ENCODE results near the gene NDUFS7.

NDUFS7 gene

GRCh38 chr19:1384478-1385110 lies 887 bp downstream of the NDUFS7 start:
- DNase-seq (ENCODE audit: low read depth) = no peak

- no peak for DNase-seq (ENCODE audit: low read depth)
Measured at GRCh38 chr19:1385816-1386215, 2.1 kb downstream of the NDUFS7 start.

- DNase-seq (ENCODE audit: low read depth) = no peak
Measured at GRCh38 chr19:1386945-1387683, 3.4 kb downstream of the NDUFS7 start.

GRCh38 chr19:1387684-1388636 lies 4.3 kb downstream of the NDUFS7 start:
- DNase-seq (ENCODE audit: low read depth) = no peak

- no peak for DNase-seq (ENCODE audit: low read depth)
Measured at GRCh38 chr19:1388637-1389026, 4.9 kb downstream of the NDUFS7 start.

- no peak for DNase-seq (ENCODE audit: low read depth)
Measured at GRCh38 chr19:1389033-1389940, 5.6 kb downstream of the NDUFS7 start.

GRCh38 chr19:1390890-1391423 lies 7.2 kb downstream of the NDUFS7 start:
- no peak for DNase-seq (ENCODE audit: low read depth)

- DNase-seq (ENCODE audit: low read depth) = no peak
Measured at GRCh38 chr19:1392407-1392806, 8.7 kb downstream of the NDUFS7 start.

- no peak for DNase-seq (ENCODE audit: low read depth)
Measured at GRCh38 chr19:1392939-1393530, 9.3 kb downstream of the NDUFS7 start.

- DNase-seq (ENCODE audit: low read depth) = no peak
Measured at GRCh38 chr19:1393841-1394240, 10.1 kb downstream of the NDUFS7 start.

GRCh38 chr19:1394252-1395193 lies 10.8 kb downstream of the NDUFS7 start:
- DNase-seq (ENCODE audit: low read depth) = no peak

- DNase-seq (ENCODE audit: low read depth) = no peak
Measured at GRCh38 chr19:1395194-1396018, 11.7 kb downstream of the NDUFS7 start.

GRCh38 chr19:1396019-1396767 lies 12.5 kb downstream of the NDUFS7 start:
- DNase-seq (ENCODE audit: low read depth) = no peak

GRCh38 chr19:1396768-1397679 lies 13.3 kb downstream of the NDUFS7 start:
- no peak for DNase-seq (ENCODE audit: low read depth)

- no peak for DNase-seq (ENCODE audit: low read depth)
Measured at GRCh38 chr19:1397838-1398237, 14.1 kb downstream of the NDUFS7 start.

- no peak for DNase-seq (ENCODE audit: low read depth)
Measured at GRCh38 chr19:1399079-1399478, 15.4 kb downstream of the NDUFS7 start.

GRCh38 chr19:1399745-1400144 lies 16.0 kb downstream of the NDUFS7 start:
- no peak for DNase-seq (ENCODE audit: low read depth)
